Transverse colon (tissue), 4 donors: ENCODE data around the gene FKBP14. TPM values are rescaled to one million over a fixed set of nuclear protein-coding genes. Genes with fewer than 3 reads are reported as not detected.
A peak's percentile ranks its signal among the peaks of the same experiment; 100 is the strongest.

Experiments
- DNase-seq: peaks from one replicate; pipeline ENCODE4 v3.0.0-alpha.2; 2019
- H3K27ac ChIP-seq, 4 donors: fragments of 200-600 bp; sonication (generic); 2 replicates each; pipeline ENCODE4 v1.5.1; 2016 to 2018; ENCODE audit warnings: inconsistent platforms in 4 of 4
- H3K27me3 ChIP-seq: fragments of 200-600 bp; sonication (generic); 2 replicates; pipeline ENCODE4 v1.5.1; 2017; ENCODE audit warnings: inconsistent platforms
- H3K36me3 ChIP-seq, 4 donors: fragments of 200-600 bp; sonication (generic); 2 replicates each; pipeline ENCODE4 v1.5.1; 2017 to 2019; ENCODE audit warnings: inconsistent platforms in 4 of 4
- H3K4me1 ChIP-seq, 4 donors: fragments of 200-600 bp; sonication (generic); 2 replicates each; pipeline ENCODE4 v1.5.1; 2017 to 2020; ENCODE audit warnings: inconsistent platforms in 4 of 4
- H3K4me3 ChIP-seq, 4 donors: fragments of 200-600 bp; sonication (generic); 1 replicate in 1 of 4; 2 replicates in 3 of 4; pipeline versions ENCODE4 v1.5.1 to v1.6.1; 2017 to 2019; ENCODE audit warnings: inconsistent platforms in 4 of 4
- H3K9me3 ChIP-seq, 2 donors: fragments of 200-600 bp; sonication (generic); 2 replicates each; pipeline ENCODE4 v1.5.1; 2017 to 2019; ENCODE audit warnings: inconsistent platforms in 2 of 2
- EP300 ChIP-seq: sonication (generic); formaldehyde crosslinking; IDR thresholded peaks from one replicate; pipeline ENCODE4 v1.6.1; 2017; ENCODE audit warnings: antibody characterized with exemption, low read depth
- POLR2A ChIP-seq: fragments of 450-650 bp; IDR thresholded peaks from one replicate; pipeline ENCODE4 v1.6.1; 2016; ENCODE audit warnings: antibody characterized with exemption, mild to moderate bottlenecking, moderate library complexity
- POLR2AphosphoS5 ChIP-seq, 3 donors: sonication (generic); formaldehyde crosslinking; IDR thresholded peaks; one replicate each; pipeline ENCODE4 v1.6.1; 2016; ENCODE audit warnings: antibody characterized with exemption in 3 of 3
- WGBS, 2 donors: methylation state at CpG; one replicate each; pipeline ENCODE4 v1.1.5; 2018; ENCODE audit warnings: low coverage in 1 of 2; 5-methylcytosine and 5-hydroxymethylcytosine counted together
- in situ Hi-C, 4 donors: fragments of 200-750 bp; cut with MboI; loops; one replicate each; pipeline versions ENCODE4 v1.15.0 to v1.15.1; 2017; ENCODE audit warnings: low sequenced_read_pairs in 3 of 4, low pct_ligation_motif_present in 1 of 4, low pct_unique_long_range_greater_than_20kb in 1 of 4
- intact Hi-C: fragments of 100-400 bp; cut with DNase I; formaldehyde crosslinking; loops from one replicate; pipeline ENCODE4 v1.15.1; 2023; ENCODE audit warnings: low total_unique reads
- total RNA-seq, 4 donors: library from RNA; depleted of rRNA; stranded (reverse); fragments of >200 nt; gene quantifications; one replicate each; pipeline ENCODE4 v1.1.0, GENCODE V29; 2016
- TF ChIP-seq, protein P1 (sequence below), 5 experiments: fragments of 200-600 bp in 3 of 5; fragments of 450-650 bp in 2 of 5; sonication (generic) in 3 of 5; IDR thresholded peaks; 1 replicate in 2 of 5; 2 replicates in 3 of 5; pipeline ENCODE4 v1.5.1; 2016 to 2017; ENCODE audit warnings: antibody characterized with exemption in 5 of 5, inconsistent platforms in 3 of 5, mild to moderate bottlenecking in 2 of 5, moderate library complexity in 1 of 5

FKBP14 gene
- total RNA-seq, 4 donors from 2014 or later, result 0.75 to 12.7 (median 9.6) TPM

DNA sequence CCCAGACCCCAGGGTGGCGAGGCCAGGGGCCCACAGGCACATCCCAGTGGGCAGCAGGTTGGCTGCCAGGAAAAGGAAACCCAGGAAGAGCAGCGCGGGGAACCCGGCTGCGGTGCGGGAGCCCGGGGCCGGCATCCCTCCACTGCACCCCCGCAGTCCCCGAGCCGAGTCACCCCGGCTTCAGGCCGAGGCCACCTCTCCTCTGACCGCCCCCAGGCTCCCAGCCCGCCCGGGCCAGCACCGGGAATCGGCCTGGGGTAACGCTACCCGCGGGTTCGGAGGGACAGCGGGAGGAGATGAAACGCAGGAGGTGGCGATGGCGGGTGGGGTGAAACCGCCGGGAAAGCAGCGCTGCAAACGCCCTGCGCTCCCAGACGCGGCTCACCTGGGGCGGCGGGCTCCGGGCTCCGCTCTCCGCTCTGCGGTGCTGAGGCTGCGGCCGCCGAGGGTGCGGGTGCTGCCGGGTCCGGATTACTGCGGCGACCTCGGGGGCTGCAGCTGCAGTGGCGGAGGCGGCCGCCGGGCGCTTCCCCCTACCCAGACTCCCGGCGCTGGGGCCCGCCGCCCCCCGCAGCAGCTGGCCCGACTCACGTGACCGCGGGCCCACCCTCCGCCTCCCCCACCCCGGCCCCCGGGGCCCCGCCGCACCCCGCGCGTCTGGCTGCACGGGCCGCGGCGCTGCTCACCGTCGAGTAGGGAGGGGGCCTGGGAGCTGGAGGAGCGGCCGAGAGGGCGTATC, 37.1 kb downstream of the FKBP14 start, which contains the start of gene SCRN1:
Gene SCRN1, minus strand, starts transcription at position 545 of the 739 bp plus-strand sequence. CDS start 20,734 bp downstream, outside the sequence.
- Histone ChIP-seq H3K27ac (peak within 1 kb of the TSS; percentile 88 to 94 (median 88)), H3K27me3 (peaks cover 12% of the 10 kb centered on the region), H3K9me3 (peaks cover 7 to 15% of the 10 kb centered on the region in 2 donors), H3K4me3 (peak within 1 kb of the TSS; percentile 78 to 97 (median 92)), H3K4me1 (peaks cover 5 to 12% (median 6%) of the 10 kb centered on the region in 4 donors), H3K36me3 (no peaks in the 10 kb centered on the region)
- DNase-seq, result peak; percentile 45
- intact Hi-C loops, result no loop called here
- in situ Hi-C loops, result no loop called here
- WGBS, 2 donors, result 0 to 1% methylated on average over 3 to 30 of the region's 79 CpGs
- TF ChIP-seq POLR2AphosphoS5 (IDR thresholded peaks at IDR 0.05), result peak in 2 of 3 donors; percentile 17 to 28
- peak; percentile 15 for TF ChIP-seq POLR2A
- TF ChIP-seq EP300, result no peak
- TF ChIP-seq, protein P1, sequence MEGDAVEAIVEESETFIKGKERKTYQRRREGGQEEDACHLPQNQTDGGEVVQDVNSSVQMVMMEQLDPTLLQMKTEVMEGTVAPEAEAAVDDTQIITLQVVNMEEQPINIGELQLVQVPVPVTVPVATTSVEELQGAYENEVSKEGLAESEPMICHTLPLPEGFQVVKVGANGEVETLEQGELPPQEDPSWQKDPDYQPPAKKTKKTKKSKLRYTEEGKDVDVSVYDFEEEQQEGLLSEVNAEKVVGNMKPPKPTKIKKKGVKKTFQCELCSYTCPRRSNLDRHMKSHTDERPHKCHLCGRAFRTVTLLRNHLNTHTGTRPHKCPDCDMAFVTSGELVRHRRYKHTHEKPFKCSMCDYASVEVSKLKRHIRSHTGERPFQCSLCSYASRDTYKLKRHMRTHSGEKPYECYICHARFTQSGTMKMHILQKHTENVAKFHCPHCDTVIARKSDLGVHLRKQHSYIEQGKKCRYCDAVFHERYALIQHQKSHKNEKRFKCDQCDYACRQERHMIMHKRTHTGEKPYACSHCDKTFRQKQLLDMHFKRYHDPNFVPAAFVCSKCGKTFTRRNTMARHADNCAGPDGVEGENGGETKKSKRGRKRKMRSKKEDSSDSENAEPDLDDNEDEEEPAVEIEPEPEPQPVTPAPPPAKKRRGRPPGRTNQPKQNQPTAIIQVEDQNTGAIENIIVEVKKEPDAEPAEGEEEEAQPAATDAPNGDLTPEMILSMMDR (IDR thresholded peaks at IDR 0.05), result peak in 1 of 5 experiments; percentile 11

DNA sequence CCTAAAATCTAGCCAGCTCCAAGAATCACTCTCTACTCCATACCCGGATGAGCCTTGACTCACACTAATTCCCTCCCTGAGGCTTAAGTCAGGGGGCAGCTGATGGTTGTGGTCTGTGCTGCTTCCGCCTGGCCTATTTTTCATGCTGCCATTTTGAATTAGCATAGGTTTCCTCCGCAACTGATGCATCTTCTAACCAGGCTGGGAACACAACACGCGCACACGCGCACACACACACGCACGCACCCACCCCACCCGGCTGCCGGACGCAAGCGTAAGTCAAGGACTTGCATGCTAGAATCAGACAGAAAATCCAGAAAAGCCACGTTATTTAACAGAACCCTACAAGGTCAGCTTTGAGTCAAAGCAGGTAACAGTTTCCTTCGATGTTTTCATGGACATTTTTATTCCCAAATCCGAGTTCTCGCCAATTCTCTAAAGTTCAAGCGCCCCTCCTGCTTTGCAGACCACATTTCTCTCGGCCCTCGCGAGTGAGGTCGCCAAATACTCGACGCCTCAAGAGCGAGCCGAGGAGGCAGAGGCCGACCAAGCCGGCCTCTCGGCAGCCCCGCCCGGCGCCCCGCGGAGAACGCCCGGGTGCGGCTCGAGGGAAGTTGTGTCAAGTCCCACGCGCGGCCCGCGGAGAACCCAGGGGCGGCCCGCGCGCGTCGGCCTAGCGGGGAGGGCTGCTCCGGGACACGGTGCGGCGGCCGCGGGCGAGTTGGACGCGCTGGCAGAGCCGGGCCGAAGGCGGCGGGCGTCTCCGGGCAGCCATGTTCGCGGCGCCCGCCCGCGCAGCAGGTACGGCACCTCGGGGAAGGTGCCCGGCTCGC, 37.9 kb downstream of the FKBP14 start:
- peak overlapping the region; percentile 88 to 94 (median 88) for H3K27ac ChIP-seq
- peak overlapping the region; percentile 78 to 97 (median 92) for H3K4me3 ChIP-seq
- DNase-seq, result peak; percentile 46
- H3K9me3 ChIP-seq, result peaks cover 6 to 11% of the 10 kb centered on the region in 2 donors
- H3K36me3 ChIP-seq, result no peaks in the 10 kb centered on the region
- TF ChIP-seq POLR2A, result no peak
- H3K4me1 ChIP-seq, result peaks cover 5 to 12% (median 6%) of the 10 kb centered on the region in 4 donors
- 14% methylated on average over 64 of the region's 75 CpGs; no CpG with 5 or more reads in 1 of the 2 donors for WGBS, 2 donors
- H3K27me3 ChIP-seq, result peaks cover 12% of the 10 kb centered on the region
- in situ Hi-C loops, result no loop called here
- intact Hi-C loops, result no loop called here

DNA sequence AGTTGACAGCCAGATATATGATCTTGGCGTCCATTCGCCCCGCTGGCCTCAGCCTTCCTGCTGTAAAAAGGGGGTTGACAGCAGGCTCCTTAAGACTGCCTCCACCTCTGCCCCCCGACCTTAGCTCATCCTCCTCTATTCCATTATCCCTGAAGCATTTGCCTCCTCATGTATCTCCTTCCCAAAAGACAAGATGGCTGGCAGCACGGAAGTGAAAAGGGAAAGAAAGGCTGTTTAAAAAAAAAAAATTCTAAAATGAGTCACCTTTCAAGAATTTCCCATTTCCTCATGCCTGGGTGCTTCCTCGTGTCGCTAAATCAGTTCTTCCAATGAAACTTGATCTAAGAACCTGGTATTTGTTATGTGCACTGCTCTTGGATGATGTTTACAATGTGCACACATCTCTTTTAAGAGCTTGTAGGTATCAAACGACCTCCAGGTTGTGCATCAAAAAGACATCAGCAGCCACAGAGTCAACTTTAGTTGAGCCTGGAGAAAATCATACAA, 38.6 kb downstream of the FKBP14 start:
- Histone ChIP-seq H3K9me3 (peaks cover 0 to 3% of the 10 kb centered on the region in 2 donors), H3K27ac (peak overlapping the region; percentile 88 to 94 (median 88)), H3K36me3 (no peaks in the 10 kb centered on the region), H3K4me1 (peaks cover 5 to 12% (median 6%) of the 10 kb centered on the region in 4 donors), H3K27me3 (peaks cover 12% of the 10 kb centered on the region), H3K4me3 (peak overlapping the region in 1 of 4 donors; percentile 95)
- DNase-seq, result no peak
- in situ Hi-C loops (no loop called here), intact Hi-C loops (no loop called here)
- WGBS, 2 donors, result 44 to 54% methylated on average over 4 to 8 of the region's 8 CpGs
- TF ChIP-seq EP300 (no peak), POLR2AphosphoS5 (IDR thresholded peaks at IDR 0.05) (peak in 1 of 3 donors; percentile 9), POLR2A (no peak)
- TF ChIP-seq, protein P1 (IDR thresholded peaks at IDR 0.05), result no peak

DNA sequence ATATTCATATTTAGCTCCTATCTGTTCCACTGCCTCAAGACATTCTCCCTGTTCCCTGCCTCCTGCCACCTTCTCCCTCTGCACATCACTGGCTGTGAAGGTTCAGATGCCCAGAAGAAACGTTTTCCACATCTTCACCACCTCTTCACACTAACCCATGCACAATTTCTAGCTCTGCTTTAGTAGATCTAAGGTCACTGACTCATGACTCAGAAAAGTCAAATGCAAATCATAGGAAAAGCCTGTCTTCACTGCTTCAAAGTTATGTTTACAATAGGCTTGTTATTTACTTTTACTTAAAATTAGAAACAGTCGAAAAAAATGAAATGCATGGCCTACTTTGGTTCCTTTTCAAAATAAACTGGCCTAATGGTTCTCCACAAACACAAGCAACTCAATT, 39.4 kb downstream of the FKBP14 start:
- peaks cover 12% of the 10 kb centered on the region for H3K27me3 ChIP-seq
- H3K27ac ChIP-seq, result peak overlapping the region; percentile 88 to 94 (median 88)
- DNase-seq, result no peak
- H3K4me1 ChIP-seq, result peaks cover 5 to 12% (median 6%) of the 10 kb centered on the region in 4 donors
- 56 to 61% methylated on average over 2 of the region's 2 CpGs for WGBS, 2 donors
- in situ Hi-C loops, result no loop called here
- TF ChIP-seq EP300 (no peak), POLR2AphosphoS5 (IDR thresholded peaks at IDR 0.05) (no peak), POLR2A (no peak)
- TF ChIP-seq, protein P1 (IDR thresholded peaks at IDR 0.05), result no peak
- no peaks in the 10 kb centered on the region for H3K36me3 ChIP-seq
- no peak overlapping the region for H3K4me3 ChIP-seq
- intact Hi-C loops, result no loop called here
- H3K9me3 ChIP-seq, result no peaks in the 10 kb centered on the region
